T-helper 1 cell treated with Interleukin-12 subunit alpha and Interleukin-12 subunit beta and Interleukin-4 antibody, amounts not matched to agents 30 μg/mL and 1 μg/mL, for 36 hours (primary cell): Measurements from ENCODE around the gene ADK.

Experiments
- H3K27ac Mint-ChIP-seq: one replicate; pipeline ENCODE4 v1.8.0; 2021; ENCODE audit warnings: mild to moderate bottlenecking, mixed read lengths
- H3K27me3 Mint-ChIP-seq: one replicate; pipeline ENCODE4 v1.8.0; 2021; ENCODE audit warnings: low read depth, mixed read lengths
- H3K36me3 Mint-ChIP-seq: one replicate; pipeline ENCODE4 v1.8.0; 2021; ENCODE audit warnings: low read depth, mixed read lengths
- H3K4me1 Mint-ChIP-seq: one replicate; pipeline ENCODE4 v1.8.0; 2021; ENCODE audit warnings: low read depth, mixed read lengths
- H3K4me3 Mint-ChIP-seq: one replicate; pipeline ENCODE4 v1.8.0; 2021; ENCODE audit warnings: mild to moderate bottlenecking, moderate library complexity, mixed read lengths
- H3K9me3 Mint-ChIP-seq: one replicate; pipeline ENCODE4 v1.8.0; 2021; ENCODE audit warnings: mixed read lengths

The ADK gene

DNA sequence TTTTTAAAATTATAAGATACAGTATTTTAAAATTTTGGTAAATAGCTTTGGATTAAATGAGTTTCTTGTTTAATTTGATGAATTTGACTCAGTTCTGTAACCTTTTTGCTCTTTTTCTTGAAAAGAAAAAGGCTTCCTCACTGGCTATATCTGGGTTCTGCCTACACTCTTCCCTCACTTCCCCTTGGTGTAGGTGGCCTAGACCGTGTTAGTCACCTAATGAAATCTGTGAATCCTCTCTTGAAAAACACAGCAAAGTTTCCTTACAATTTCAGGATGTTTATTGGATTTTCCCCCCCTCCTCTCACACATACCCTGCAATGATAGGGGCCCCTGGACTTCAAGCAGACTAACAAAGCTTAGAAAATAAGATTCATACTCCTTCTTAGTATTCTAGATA, 231.6 kb downstream of the ADK start:
- H3K27ac Mint-ChIP-seq: no peak overlapping the region
- H3K27me3 Mint-ChIP-seq: no peaks in the 10 kb centered on the region
- peaks cover 14% of the 10 kb centered on the region for H3K4me1 Mint-ChIP-seq
- H3K4me3 Mint-ChIP-seq: no peak overlapping the region
- H3K9me3 Mint-ChIP-seq: no peaks in the 10 kb centered on the region
- H3K36me3 Mint-ChIP-seq: peaks cover 2% of the 10 kb centered on the region

DNA sequence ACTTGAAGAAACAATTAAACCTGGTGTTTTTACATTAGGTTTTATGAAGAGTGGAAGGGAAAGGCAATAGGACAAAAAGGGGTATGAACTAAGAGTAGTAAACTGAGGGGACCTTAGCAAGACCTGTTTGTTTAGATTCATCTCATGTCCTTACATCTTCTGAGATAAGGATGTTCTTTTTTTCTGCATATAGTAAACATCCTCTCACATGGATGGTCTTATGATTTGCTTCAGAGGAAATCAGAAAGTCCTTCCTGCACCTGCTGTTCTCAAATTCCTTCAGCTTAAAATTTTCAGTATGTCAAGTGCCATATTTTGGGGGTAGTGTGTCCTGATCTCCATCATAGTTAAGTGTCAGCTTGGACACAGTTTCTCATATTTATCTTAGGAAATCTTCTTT, 232.6 kb downstream of the ADK start:
- Mint-ChIP-seq H3K4me3 (no peak overlapping the region), H3K27ac (no peak overlapping the region), H3K4me1 (peaks cover 14% of the 10 kb centered on the region), H3K36me3 (peaks cover 2% of the 10 kb centered on the region), H3K9me3 (no peaks in the 10 kb centered on the region), H3K27me3 (no peaks in the 10 kb centered on the region)

DNA sequence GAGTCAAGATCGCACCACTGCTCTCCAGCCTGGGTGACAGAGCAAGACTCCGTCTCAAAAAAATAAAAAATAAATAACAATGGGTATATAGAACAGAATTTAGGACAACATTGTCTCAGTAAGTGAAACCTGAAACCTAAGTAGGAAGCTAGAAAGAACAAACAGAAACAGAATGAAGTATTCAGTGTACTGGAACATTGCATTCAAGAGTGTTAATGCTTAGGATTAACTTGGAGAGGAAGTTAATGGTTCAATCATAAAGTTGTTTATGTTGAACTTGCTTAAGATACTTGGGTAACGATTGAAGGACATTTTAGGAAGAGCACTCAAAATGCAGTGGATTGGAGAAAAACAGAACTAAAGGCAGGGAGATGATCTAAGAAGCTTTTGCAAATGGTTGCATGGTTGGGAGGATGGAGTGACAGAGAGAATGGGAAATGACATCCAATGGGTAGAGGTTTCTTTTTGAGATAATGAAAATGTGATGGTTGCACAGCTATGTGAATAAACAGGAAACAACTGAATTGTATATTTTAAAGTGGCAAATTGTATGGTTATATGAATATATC, 233.7 kb downstream of the ADK start:
- Mint-ChIP-seq H3K27ac (peak overlapping the region; percentile 16), H3K36me3 (peaks cover 2% of the 10 kb centered on the region), H3K9me3 (no peaks in the 10 kb centered on the region), H3K4me3 (no peak overlapping the region), H3K27me3 (no peaks in the 10 kb centered on the region), H3K4me1 (peaks cover 16% of the 10 kb centered on the region)

DNA sequence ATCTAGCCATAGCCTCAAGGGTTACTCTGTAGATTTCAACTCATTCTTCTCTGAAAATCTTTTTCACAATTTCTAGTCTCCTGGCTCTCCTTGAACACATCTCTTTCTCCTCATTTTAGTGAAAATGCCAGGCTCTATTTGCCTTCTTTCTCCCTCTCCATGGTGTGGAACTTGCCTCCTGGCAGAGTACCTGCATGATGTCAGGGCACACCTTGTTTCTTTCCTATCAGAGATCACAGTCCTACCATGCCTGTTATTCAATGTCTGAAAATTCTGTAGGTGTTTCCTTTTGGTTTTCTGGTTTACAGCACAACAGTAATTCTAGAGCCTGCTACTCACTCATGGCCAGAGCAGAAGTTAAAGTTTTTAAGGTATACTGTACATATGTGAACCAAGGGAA, 237.8 kb downstream of the ADK start:
- Mint-ChIP-seq H3K27ac (no peak overlapping the region), H3K36me3 (no peaks in the 10 kb centered on the region), H3K4me1 (peaks cover 6% of the 10 kb centered on the region)

DNA sequence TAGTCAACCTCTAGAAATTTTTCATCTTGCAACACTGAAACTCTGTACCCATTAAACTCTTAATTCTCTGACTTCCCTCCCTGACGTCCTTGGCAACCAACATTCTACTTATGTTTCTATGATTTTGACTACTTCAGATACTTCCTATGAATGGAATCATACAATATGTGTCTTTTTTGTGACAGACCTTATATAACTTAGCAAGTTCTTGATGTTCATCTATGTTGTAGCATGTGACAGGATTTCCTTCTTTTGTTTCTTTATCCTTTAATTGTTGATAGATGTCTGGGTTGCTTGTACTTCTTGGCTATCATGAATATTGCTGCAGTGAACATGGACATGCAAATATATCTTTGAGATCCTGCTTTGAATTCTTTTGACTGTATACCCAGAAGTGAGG, 240.8 kb downstream of the ADK start:
- H3K36me3 Mint-ChIP-seq: peaks cover 4% of the 10 kb centered on the region
- H3K4me3 Mint-ChIP-seq: no peak overlapping the region
- no peaks in the 10 kb centered on the region for H3K9me3 Mint-ChIP-seq
- no peak overlapping the region for H3K27ac Mint-ChIP-seq
- H3K27me3 Mint-ChIP-seq: no peaks in the 10 kb centered on the region
- H3K4me1 Mint-ChIP-seq: peaks cover 2% of the 10 kb centered on the region

More for the DNA sequence above, 237.8 kb downstream of the ADK start:
- H3K27me3 Mint-ChIP-seq: no peaks in the 10 kb centered on the region
- no peak overlapping the region for H3K4me3 Mint-ChIP-seq
- no peaks in the 10 kb centered on the region for H3K9me3 Mint-ChIP-seq

DNA sequence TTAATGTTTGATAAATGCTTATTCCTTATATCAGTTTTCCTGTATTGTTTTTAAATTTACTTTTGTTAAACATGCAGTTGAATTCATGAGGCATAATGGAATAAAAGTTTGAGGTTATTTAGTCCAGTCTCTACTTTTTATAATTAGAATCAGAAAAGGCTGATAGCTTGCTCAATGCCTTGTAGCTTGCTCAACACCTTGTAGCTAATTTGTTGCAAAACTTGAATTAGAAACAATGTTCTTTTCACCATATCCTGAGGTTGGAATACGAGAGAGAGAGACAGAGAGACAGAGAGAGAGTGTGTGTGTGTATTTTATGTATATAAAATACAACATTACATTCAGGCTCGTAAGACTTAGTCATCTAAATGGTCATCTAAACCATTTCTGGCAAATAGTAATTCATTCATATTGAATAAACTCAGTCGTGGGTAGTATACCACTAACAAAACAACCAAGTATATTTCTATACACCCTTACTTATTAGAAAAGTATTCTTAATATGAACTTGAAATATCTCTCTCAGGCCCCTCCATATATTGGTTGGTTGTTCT, 243.5 kb downstream of the ADK start:
- H3K4me1 Mint-ChIP-seq: no peaks in the 10 kb centered on the region
- H3K36me3 Mint-ChIP-seq: peaks cover 7% of the 10 kb centered on the region
- no peaks in the 10 kb centered on the region for H3K27me3 Mint-ChIP-seq
- no peaks in the 10 kb centered on the region for H3K9me3 Mint-ChIP-seq
- H3K27ac Mint-ChIP-seq: no peak overlapping the region
- no peak overlapping the region for H3K4me3 Mint-ChIP-seq

DNA sequence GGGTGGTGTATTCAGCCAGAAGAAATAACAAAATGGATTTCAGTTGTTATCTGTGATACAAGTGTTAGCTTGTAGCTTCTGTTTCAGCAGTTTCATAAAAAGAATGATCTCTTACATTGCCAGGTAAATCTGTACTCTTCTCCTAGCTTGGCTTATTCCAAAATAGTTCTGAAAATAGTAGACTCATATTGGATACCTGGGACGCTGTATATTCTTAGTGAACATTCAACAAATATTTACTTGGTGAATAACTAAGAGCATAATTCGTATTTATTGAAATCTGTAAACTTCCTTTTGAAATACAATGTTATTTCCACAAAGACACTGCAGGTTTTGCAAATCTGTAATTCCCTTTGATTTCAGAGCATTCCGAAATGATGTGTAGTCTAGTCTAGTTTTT, 249.2 kb downstream of the ADK start:
- Mint-ChIP-seq H3K9me3 (no peaks in the 10 kb centered on the region), H3K4me3 (no peak overlapping the region), H3K27me3 (no peaks in the 10 kb centered on the region), H3K27ac (no peak overlapping the region), H3K36me3 (peaks cover 10% of the 10 kb centered on the region), H3K4me1 (no peaks in the 10 kb centered on the region)

DNA sequence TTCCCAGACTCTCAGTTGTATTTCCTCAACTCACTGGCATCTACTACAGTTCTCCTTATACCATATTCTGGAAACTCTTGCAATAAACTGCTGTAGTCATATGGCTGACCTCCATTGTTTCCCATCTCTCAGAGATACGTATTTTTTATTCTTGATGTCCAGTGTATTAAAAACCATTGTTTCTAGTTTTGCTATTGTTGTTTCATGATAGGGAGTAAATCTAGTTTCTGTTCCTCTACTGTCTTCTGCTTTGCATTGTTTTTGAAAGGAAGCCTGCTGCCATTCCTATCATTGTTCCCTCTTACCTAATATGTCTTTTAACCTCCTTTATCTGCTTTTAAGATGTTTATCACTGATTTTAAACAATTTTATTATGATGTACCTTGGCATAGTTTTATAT, 255.0 kb downstream of the ADK start:
- no peaks in the 10 kb centered on the region for H3K27me3 Mint-ChIP-seq
- no peaks in the 10 kb centered on the region for H3K4me1 Mint-ChIP-seq
- no peaks in the 10 kb centered on the region for H3K9me3 Mint-ChIP-seq
- H3K27ac Mint-ChIP-seq: no peak overlapping the region
- H3K36me3 Mint-ChIP-seq: peaks cover 7% of the 10 kb centered on the region
- H3K4me3 Mint-ChIP-seq: no peak overlapping the region

DNA sequence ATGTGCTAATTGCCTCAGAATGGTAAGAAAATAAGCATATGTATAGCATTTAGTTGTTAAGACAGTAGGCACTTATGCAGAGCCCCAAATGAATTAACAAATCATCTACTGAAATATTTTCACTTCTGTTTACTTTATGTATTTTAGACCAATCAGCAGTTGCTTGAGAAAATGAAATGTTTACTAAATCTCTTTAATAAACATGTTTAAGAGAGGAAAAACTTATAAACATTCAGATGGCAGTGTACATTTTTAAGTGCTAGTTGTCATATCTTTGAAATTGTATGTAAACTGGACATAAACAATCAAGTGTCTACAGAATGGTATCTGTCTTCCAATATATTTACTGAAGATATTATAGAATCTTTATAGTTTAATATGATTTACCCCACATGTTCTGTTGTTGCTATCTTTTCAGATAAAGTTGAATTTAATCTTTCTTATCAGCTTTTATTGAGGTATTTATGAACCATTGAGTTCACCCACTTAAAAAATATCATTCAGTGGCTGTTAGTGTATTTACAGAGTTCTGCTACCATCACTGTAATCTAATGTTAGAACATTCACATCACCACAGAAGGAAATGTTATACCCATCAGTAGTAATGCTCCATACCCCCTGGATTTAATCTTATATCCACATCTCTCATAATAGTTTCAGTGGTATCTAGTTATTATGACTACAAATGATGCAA, 264.3 kb downstream of the ADK start:
- no peaks in the 10 kb centered on the region for H3K27me3 Mint-ChIP-seq
- no peaks in the 10 kb centered on the region for H3K9me3 Mint-ChIP-seq
- H3K27ac Mint-ChIP-seq: no peak overlapping the region

DNA sequence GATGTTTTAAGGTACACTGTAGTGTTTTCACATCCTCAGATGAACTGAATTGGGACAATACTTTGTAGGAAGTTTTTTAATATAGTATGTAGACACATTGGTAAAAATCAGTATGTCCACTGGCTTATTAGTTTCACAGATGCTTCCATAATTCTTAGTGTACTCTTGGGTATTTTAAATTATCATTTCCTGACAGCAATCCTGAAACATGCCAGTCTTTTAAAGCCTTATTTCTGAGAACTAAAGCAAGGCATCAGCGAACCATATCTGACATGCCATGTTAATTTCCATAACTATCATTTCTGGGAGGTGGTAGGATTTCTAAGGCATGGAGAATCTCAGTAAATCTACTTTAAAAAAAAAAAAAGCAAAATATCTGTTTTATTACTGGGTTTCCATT, 266.4 kb downstream of the ADK start:
- Mint-ChIP-seq H3K27ac (no peak overlapping the region), H3K9me3 (no peaks in the 10 kb centered on the region), H3K27me3 (no peaks in the 10 kb centered on the region), H3K4me1 (peaks cover 6% of the 10 kb centered on the region), H3K36me3 (no peaks in the 10 kb centered on the region), H3K4me3 (no peak overlapping the region)

More for the DNA sequence above, 264.3 kb downstream of the ADK start:
- Mint-ChIP-seq H3K36me3 (peaks cover 9% of the 10 kb centered on the region), H3K4me3 (no peak overlapping the region), H3K4me1 (peaks cover 6% of the 10 kb centered on the region)

DNA sequence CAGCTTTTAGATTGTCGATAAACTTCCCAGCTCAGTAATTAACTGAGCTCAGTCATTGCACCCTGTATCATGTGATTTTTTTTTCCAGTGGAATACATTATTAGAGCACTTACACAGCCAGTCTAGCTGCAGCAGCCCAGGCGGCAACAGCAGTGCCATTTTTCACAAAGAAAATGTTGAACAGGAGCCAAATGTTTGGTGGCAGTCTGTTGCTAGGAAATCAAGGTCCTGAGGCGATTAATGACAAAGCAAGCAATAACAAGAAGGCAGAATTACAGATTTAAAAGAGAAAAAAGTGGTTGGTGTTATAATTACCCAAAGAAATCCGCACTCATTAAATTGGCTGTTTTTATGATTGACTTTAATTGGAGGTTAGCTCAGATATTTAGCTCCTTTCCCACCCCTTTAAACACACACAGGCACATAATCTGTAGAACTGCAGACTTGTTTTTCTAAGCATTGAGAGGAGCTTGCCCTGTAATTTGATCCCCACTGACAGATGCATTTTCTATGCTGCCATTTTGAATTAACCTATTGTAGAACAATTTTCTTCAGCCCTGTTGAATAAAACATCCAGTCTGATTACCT, 267.4 kb downstream of the ADK start:
- H3K27me3 Mint-ChIP-seq: no peaks in the 10 kb centered on the region
- no peak overlapping the region for H3K4me3 Mint-ChIP-seq
- no peaks in the 10 kb centered on the region for H3K9me3 Mint-ChIP-seq
- H3K27ac Mint-ChIP-seq: no peak overlapping the region
- H3K36me3 Mint-ChIP-seq: peaks cover 4% of the 10 kb centered on the region
- H3K4me1 Mint-ChIP-seq: peaks cover 6% of the 10 kb centered on the region

DNA sequence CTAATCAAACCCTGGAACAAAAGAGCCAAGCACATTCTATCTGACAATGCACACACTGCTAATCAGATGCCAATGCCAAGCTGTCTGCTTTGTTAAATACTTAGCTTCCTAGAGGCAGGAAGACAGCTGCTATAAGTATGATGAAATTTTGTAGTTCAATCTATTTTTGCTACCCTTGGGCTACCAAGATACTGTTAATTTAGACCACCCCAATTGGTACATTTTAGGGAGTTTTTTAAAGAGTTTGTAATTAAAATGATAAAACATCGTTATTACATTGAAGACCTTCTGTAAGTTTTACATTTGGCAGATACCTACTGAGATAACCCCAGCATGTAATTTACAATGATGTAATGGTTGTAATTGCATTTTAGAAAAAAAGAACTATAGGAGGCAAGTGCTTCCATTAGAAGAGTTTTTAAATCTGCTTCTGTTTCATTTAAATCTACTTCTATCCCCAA, 268.5 kb downstream of the ADK start:
- Mint-ChIP-seq H3K27me3 (no peaks in the 10 kb centered on the region), H3K9me3 (no peaks in the 10 kb centered on the region)

DNA sequence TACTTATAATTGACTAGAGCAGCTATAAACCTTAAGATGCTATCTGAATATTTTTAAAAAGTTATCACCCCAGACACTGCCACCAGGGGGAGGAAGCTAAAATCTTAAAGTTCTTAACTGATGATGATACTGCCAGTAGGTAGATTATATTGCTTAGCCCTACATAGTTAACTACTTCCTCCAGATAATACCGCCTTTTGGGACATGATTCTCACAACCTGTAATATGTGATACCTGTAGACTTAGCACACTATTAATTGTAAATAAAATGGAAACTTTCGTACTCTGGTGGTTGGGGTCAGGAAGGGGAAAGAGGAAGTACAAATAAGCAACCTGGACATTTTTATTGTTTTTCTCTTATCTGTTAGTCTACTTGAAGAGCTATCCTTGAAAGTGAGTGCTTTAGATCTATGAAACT, 268.9 kb downstream of the ADK start:
- Mint-ChIP-seq H3K4me1 (peaks cover 6% of the 10 kb centered on the region), H3K36me3 (peaks cover 4% of the 10 kb centered on the region), H3K27me3 (no peaks in the 10 kb centered on the region), H3K4me3 (no peak overlapping the region), H3K27ac (peak overlapping the region; percentile 42), H3K9me3 (no peaks in the 10 kb centered on the region)

More for the DNA sequence above, 268.5 kb downstream of the ADK start:
- H3K4me1 Mint-ChIP-seq: peaks cover 6% of the 10 kb centered on the region
- H3K36me3 Mint-ChIP-seq: peaks cover 4% of the 10 kb centered on the region
- no peak overlapping the region for H3K4me3 Mint-ChIP-seq
- H3K27ac Mint-ChIP-seq: no peak overlapping the region

DNA sequence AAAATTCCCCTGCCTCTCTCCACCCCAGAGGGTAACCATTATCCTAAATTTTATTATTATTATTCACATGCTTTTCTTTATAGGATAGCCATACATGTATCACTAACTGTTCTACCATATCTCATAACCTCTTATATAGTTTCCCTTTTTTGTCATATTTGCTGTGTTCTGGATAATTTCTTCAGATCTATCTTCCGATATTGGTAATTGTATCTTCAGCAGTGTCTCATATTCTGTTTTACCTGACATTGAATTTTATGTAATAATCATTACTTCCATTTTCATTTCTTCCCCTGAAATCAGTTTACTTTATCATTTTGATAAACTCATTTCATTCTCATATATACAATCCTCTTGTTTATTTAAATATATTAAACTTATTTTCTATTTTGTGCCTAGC, 273.5 kb downstream of the ADK start:
- Mint-ChIP-seq H3K27ac (no peak overlapping the region), H3K9me3 (no peaks in the 10 kb centered on the region), H3K36me3 (peaks cover 11% of the 10 kb centered on the region), H3K4me3 (no peak overlapping the region), H3K27me3 (no peaks in the 10 kb centered on the region), H3K4me1 (peaks cover 2% of the 10 kb centered on the region)

DNA sequence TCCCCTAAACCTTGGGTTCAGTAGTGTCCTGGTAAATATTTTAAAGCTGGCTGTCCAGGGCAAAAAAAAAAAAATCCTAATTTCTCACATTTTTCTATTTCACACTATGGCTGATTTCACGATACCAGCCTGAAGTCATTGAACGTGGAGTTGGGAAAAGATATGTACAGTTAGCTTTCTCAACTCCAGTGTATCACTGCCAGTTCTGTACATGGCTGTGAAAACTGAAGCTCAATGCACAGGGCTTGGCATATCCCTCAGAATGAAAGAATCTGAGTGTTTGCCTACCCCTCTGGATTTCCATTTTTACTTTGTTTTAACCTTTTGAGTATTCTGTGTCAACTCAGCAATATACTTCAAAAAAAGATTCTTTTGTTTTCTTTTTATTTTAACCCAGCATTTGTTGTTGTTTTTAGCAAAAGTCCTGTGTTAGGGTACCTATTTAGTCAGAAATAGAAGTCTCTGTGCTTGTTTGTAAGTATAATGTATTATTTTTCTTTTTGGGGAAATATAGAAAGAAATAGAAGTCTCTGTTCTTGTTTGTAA, 274.5 kb downstream of the ADK start:
- Mint-ChIP-seq H3K27ac (no peak overlapping the region), H3K9me3 (no peaks in the 10 kb centered on the region), H3K4me1 (no peaks in the 10 kb centered on the region), H3K36me3 (peaks cover 11% of the 10 kb centered on the region), H3K4me3 (no peak overlapping the region), H3K27me3 (no peaks in the 10 kb centered on the region)
